ENCODE results near the gene TOMM5.

DNA sequence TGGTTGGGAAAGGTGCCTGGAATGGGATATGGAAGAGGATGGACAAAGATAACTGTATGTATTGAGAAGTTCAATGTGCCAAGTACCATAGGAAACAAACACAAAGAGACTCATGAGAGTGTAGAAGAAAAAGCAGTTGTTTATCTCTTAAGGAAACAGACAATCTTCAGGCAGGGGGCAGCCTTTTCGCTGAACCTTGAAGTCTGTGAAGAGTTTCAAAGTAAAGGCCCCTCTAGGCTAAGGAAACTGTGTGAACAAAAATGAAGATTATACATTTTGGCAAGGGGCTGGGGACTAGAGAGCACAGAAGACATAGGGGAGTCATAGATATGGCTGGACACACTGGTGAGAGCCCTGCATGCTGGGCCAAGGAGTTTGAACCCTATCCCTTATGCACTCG lies 30.9 kb upstream of the TOMM5 start:
- no peak for TF ChIP-seq MAZ (IDR thresholded peaks at IDR 0.05; ENCODE audit: borderline replicate concordance, low read depth, low read length)
- TF ChIP-seq, protein P1, sequence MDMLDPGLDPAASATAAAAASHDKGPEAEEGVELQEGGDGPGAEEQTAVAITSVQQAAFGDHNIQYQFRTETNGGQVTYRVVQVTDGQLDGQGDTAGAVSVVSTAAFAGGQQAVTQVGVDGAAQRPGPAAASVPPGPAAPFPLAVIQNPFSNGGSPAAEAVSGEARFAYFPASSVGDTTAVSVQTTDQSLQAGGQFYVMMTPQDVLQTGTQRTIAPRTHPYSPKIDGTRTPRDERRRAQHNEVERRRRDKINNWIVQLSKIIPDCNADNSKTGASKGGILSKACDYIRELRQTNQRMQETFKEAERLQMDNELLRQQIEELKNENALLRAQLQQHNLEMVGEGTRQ (IDR thresholded peaks at IDR 0.05), result no peak
- no peak for TF ChIP-seq ZC3H11A (IDR thresholded peaks at IDR 0.05)
- TF ChIP-seq, protein P2, sequence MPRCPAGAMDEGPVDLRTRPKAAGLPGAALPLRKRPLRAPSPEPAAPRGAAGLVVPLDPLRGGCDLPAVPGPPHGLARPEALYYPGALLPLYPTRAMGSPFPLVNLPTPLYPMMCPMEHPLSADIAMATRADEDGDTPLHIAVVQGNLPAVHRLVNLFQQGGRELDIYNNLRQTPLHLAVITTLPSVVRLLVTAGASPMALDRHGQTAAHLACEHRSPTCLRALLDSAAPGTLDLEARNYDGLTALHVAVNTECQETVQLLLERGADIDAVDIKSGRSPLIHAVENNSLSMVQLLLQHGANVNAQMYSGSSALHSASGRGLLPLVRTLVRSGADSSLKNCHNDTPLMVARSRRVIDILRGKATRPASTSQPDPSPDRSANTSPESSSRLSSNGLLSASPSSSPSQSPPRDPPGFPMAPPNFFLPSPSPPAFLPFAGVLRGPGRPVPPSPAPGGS (IDR thresholded peaks at IDR 0.05), result no peak

Data from A549 (cell line).